H9 (cell line): ENCODE measurements around the gene FSIP1. TPM values are rescaled to one million over a fixed set of nuclear protein-coding genes. Genes with fewer than 3 reads are reported as not detected.

Experiments used
- DNase-seq: peaks from one replicate; pipeline ENCODE4 v3.0.0-alpha.2; 2017
- H2AFZ ChIP-seq: one replicate; pipeline ENCODE4 v1.6.1; 2013; ENCODE audit warnings: mild to moderate bottlenecking, low read length, control low read depth, moderate library complexity
- H2AK5ac ChIP-seq: 2 replicates; pipeline ENCODE4 v1.6.1; 2013; ENCODE audit warnings: low read length, control low read depth, mixed read lengths; ENCODE audit not compliant: insufficient read length
- H2BK120ac ChIP-seq: one replicate; pipeline ENCODE4 v1.6.1; 2013; ENCODE audit warnings: low read depth, mild to moderate bottlenecking, low read length, control low read depth, inconsistent platforms; ENCODE audit not compliant: poor library complexity, severe bottlenecking
- H2BK12ac ChIP-seq: 2 replicates; pipeline ENCODE4 v1.6.1; 2013; ENCODE audit warnings: low read length, control low read depth, mixed read lengths, low read depth; ENCODE audit not compliant: insufficient read length
- H2BK15ac ChIP-seq: 2 replicates; pipeline ENCODE4 v1.6.1; 2013; ENCODE audit warnings: low read depth, low read length, control low read depth
- H2BK20ac ChIP-seq: one replicate; pipeline ENCODE4 v1.6.1; 2013; ENCODE audit warnings: low read depth, mild to moderate bottlenecking, low read length, control low read depth, inconsistent platforms; ENCODE audit not compliant: poor library complexity, severe bottlenecking
- H2BK5ac ChIP-seq: 2 replicates; pipeline ENCODE4 v1.6.1; 2013; ENCODE audit warnings: low read length, control low read depth, mixed read lengths; ENCODE audit not compliant: insufficient read length
- H3K14ac ChIP-seq: 2 replicates; pipeline ENCODE4 v1.6.1; 2013; ENCODE audit warnings: low read length, control low read depth; ENCODE audit not compliant: insufficient read depth
- H3K18ac ChIP-seq: 2 replicates; pipeline ENCODE4 v1.6.1; 2013; ENCODE audit warnings: low read depth, mild to moderate bottlenecking, mixed read lengths, low read length, control low read depth; ENCODE audit not compliant: insufficient read length
- H3K23ac ChIP-seq: 2 replicates; pipeline ENCODE4 v1.6.1; 2013; ENCODE audit warnings: low read length, control low read depth, mixed read lengths, low read depth; ENCODE audit not compliant: insufficient read length
- H3K23me2 ChIP-seq: 2 replicates; pipeline ENCODE4 v1.6.1; 2013; ENCODE audit warnings: low read depth, mild to moderate bottlenecking, mixed read lengths, low read length, control low read depth; ENCODE audit not compliant: insufficient read length, poor library complexity, severe bottlenecking
- H3K27ac ChIP-seq: 2 replicates; pipeline ENCODE4 v1.5.1; 2013; ENCODE audit warnings: low read length, control low read depth, mixed read lengths, low read depth; ENCODE audit not compliant: insufficient read length
- H3K27me3 ChIP-seq: 2 replicates; pipeline ENCODE4 v1.6.1; 2013; ENCODE audit warnings: low read length, control low read depth, inconsistent platforms; ENCODE audit not compliant: insufficient read depth
- H3K4ac ChIP-seq: 2 replicates; pipeline ENCODE4 v1.6.1; 2013; ENCODE audit warnings: low read depth, mild to moderate bottlenecking, control low read depth, inconsistent platforms, low read length, moderate library complexity
- H3K4me1 ChIP-seq: 2 replicates; pipeline ENCODE4 v1.6.1; 2013; ENCODE audit warnings: low read length, control low read depth, inconsistent platforms; ENCODE audit not compliant: insufficient read depth
- H3K4me2 ChIP-seq: 2 replicates; pipeline ENCODE4 v1.6.1; 2013; ENCODE audit warnings: low read length, control low read depth, mixed read lengths; ENCODE audit not compliant: insufficient read length, insufficient read depth
- H3K56ac ChIP-seq: 2 replicates; pipeline ENCODE4 v1.6.1; 2013; ENCODE audit warnings: low read depth, mild to moderate bottlenecking, mixed read lengths, low read length, control low read depth; ENCODE audit not compliant: insufficient read length
- H3K79me1 ChIP-seq: 2 replicates; pipeline ENCODE4 v1.6.1; 2013; ENCODE audit warnings: low read depth, mild to moderate bottlenecking, moderate library complexity, low read length, control low read depth, inconsistent platforms; ENCODE audit not compliant: insufficient read depth, poor library complexity, severe bottlenecking
- H3K79me2 ChIP-seq: 2 replicates; pipeline ENCODE4 v1.6.1; 2013; ENCODE audit warnings: low read length, control low read depth, inconsistent platforms; ENCODE audit not compliant: insufficient read depth
- H3K9ac ChIP-seq: 2 replicates; pipeline ENCODE4 v1.6.1; 2013; ENCODE audit warnings: low read length, control low read depth, mixed read lengths; ENCODE audit not compliant: insufficient read length; ENCODE audit errors: extremely low read depth
- H3K9me3 ChIP-seq: one replicate; pipeline ENCODE4 v1.6.1; 2013; ENCODE audit warnings: low read depth, low read length, inconsistent platforms; ENCODE audit not compliant: control insufficient read depth
- H3T11ph ChIP-seq: one replicate; pipeline ENCODE4 v1.6.1; 2013; ENCODE audit warnings: mild to moderate bottlenecking, low read length, control low read depth, inconsistent platforms
- H4K20me1 ChIP-seq: one replicate; pipeline ENCODE4 v1.6.1; 2013; ENCODE audit not compliant: control insufficient read depth, insufficient read length, insufficient read depth
- H4K5ac ChIP-seq: 2 replicates; pipeline ENCODE4 v1.6.1; 2013; ENCODE audit warnings: low read depth, mild to moderate bottlenecking, mixed read lengths, low read length, control low read depth; ENCODE audit not compliant: insufficient read length
- H4K8ac ChIP-seq: replicated peaks from 2 replicates; pipeline ENCODE4 v1.6.1; 2013; ENCODE audit warnings: low read length, control low read depth, mixed read lengths, low read depth; ENCODE audit not compliant: insufficient read length
- H4K91ac ChIP-seq: 2 replicates; pipeline ENCODE4 v1.6.1; 2013; ENCODE audit warnings: low read depth, mild to moderate bottlenecking, moderate library complexity, mixed read lengths, low read length, control low read depth; ENCODE audit not compliant: insufficient read length
- H3K27ac Mint-ChIP-seq, 3 experiments: 2 replicates in 2 of 3; 3 replicates in 1 of 3; pipeline ENCODE4 v1.8.0; 2020 to 2021; ENCODE audit warnings: mixed read lengths in 3 of 3, mild to moderate bottlenecking in 1 of 3, moderate library complexity in 1 of 3
- H3K27me3 Mint-ChIP-seq: 2 replicates; pipeline ENCODE4 v1.8.0; 2021; ENCODE audit warnings: low read depth, mild to moderate bottlenecking, moderate library complexity, mixed read lengths
- H3K36me3 Mint-ChIP-seq, 3 experiments: 2 replicates in 2 of 3; 3 replicates in 1 of 3; pipeline ENCODE4 v1.8.0; 2020 to 2021; ENCODE audit warnings: low read depth in 3 of 3, mixed read lengths in 3 of 3; ENCODE audit not compliant: insufficient read depth in 1 of 3
- H3K4me1 Mint-ChIP-seq, 2 experiments: 2 replicates each; pipeline ENCODE4 v1.8.0; 2020; ENCODE audit warnings: mixed read lengths in 2 of 2
- H3K4me3 Mint-ChIP-seq, 2 experiments: 2 replicates in 1 of 2; 3 replicates in 1 of 2; pipeline ENCODE4 v1.8.0; 2020 to 2021; ENCODE audit warnings: mild to moderate bottlenecking in 2 of 2, mixed read lengths in 2 of 2, moderate library complexity in 1 of 2
- H3K9me3 Mint-ChIP-seq, 2 experiments: 2 replicates in 1 of 2; 3 replicates in 1 of 2; pipeline ENCODE4 v1.8.0; 2020; ENCODE audit warnings: mild to moderate bottlenecking in 2 of 2, mixed read lengths in 2 of 2, moderate library complexity in 1 of 2
- WGBS: extraction: QIAGEN DNeasy Blood & Tissue Kit; methylation state at CpG from one replicate; pipeline ENCODE4 v1.1.7; 2013; ENCODE audit warnings: missing lambda C conversion rate, low lambda C conversion rate, mixed read lengths; ENCODE audit not compliant: insufficient read length; ENCODE audit errors: extremely low coverage; 5-methylcytosine and 5-hydroxymethylcytosine counted together
- total RNA-seq: library from RNA; stranded (reverse); gene quantifications from 2 replicates; pipeline ENCODE4 v1.2.1, GENCODE V29; 2021
- TF ChIP-seq, protein P1 (sequence below): fragments of 200-600 bp; sonication (generic); conservative IDR thresholded peaks from 3 replicates; pipeline ENCODE4 v1.8.0; 2021; ENCODE audit warnings: antibody characterized with exemption, mild to moderate bottlenecking

FSIP1 gene
- total RNA-seq, 1 experiment from 2014 or later, result 0.96 TPM

DNA sequence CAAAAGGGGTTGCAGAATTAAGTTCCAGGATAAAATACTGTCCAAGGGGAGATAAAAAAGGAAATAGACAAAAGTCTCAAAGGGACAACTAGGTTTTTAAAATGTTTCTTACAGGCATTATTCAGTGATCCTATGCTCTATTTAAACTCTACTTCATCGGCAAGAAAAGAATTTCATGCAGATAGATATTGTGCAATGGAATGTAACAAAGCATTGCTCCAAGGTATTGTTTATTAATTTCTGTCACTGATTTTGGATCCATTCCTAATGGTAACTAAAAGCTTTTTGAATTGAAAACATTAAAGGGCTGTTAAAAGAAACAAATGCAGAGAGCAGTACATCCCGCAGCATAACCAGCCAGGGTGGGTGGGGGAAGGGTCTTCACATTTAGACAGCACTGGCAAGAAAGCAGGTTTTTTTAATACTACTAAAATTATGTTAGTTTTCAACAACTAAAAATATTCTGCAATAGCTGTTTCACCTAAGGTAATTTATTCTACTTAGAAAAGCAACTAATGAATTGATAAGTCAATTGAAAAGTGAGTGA lies 118.9 kb downstream of the FSIP1 start:
- Histone ChIP-seq H2BK5ac (no peak overlapping the region), H3K18ac (no peak overlapping the region), H3K9me3 (no peaks in the 10 kb centered on the region), H3K23ac (no peak overlapping the region), H2AK5ac (no peak overlapping the region), H4K8ac (no peak overlapping the region), H3K4ac (no peak overlapping the region), H3K27me3 (no peaks in the 10 kb centered on the region), H3K23me2 (no peaks in the 10 kb centered on the region), H2AFZ (no peak overlapping the region), H4K20me1 (no peaks in the 10 kb centered on the region), H3K14ac (no peak overlapping the region), H3K79me2 (no peaks in the 10 kb centered on the region), H3K56ac (no peak overlapping the region), H2BK15ac (no peak overlapping the region), H2BK20ac (no peak overlapping the region), H3K9ac (no peak overlapping the region), H4K91ac (no peak overlapping the region), H4K5ac (no peak overlapping the region), H3K4me1 (peaks cover 8% of the 10 kb centered on the region; the same call in 1 of the 2 replicates), H3K79me1 (no peaks in the 10 kb centered on the region), H3K4me2 (no peak overlapping the region), H3K27ac (no peak overlapping the region), H3T11ph (no peak overlapping the region), H2BK12ac (no peak overlapping the region), H2BK120ac (no peak overlapping the region)
- H3K4me3 Mint-ChIP-seq, result no peak overlapping the region
- H3K27ac Mint-ChIP-seq, result no peak overlapping the region
- H3K4me1 Mint-ChIP-seq, result peaks cover 39 to 50% of the 10 kb centered on the region in 2 experiments
- H3K36me3 Mint-ChIP-seq, result peaks cover 0 to 4% (median 2%) of the 10 kb centered on the region in 3 experiments; a peak in 3 of 7 replicates
- H3K9me3 Mint-ChIP-seq, result peaks cover 3 to 4% of the 10 kb centered on the region in 2 experiments; a peak in 3 of 5 replicates
- WGBS, result no CpG with 5 or more reads among the region's 2 CpGs
- H3K27me3 Mint-ChIP-seq, result no peaks in the 10 kb centered on the region
- no peak for DNase-seq
- TF ChIP-seq, protein P1, sequence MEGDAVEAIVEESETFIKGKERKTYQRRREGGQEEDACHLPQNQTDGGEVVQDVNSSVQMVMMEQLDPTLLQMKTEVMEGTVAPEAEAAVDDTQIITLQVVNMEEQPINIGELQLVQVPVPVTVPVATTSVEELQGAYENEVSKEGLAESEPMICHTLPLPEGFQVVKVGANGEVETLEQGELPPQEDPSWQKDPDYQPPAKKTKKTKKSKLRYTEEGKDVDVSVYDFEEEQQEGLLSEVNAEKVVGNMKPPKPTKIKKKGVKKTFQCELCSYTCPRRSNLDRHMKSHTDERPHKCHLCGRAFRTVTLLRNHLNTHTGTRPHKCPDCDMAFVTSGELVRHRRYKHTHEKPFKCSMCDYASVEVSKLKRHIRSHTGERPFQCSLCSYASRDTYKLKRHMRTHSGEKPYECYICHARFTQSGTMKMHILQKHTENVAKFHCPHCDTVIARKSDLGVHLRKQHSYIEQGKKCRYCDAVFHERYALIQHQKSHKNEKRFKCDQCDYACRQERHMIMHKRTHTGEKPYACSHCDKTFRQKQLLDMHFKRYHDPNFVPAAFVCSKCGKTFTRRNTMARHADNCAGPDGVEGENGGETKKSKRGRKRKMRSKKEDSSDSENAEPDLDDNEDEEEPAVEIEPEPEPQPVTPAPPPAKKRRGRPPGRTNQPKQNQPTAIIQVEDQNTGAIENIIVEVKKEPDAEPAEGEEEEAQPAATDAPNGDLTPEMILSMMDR, result no peak
